NCI-H2029 treated with DMSO at 0.1 percent for 48 hours (cell line): Measurements from ENCODE around the gene DDX1.

Experiments used
- DNase-seq: peaks from one replicate; lab custom pipeline; 2025; lab: John Stamatoyannopoulos, UW

DDX1 gene

DNA sequence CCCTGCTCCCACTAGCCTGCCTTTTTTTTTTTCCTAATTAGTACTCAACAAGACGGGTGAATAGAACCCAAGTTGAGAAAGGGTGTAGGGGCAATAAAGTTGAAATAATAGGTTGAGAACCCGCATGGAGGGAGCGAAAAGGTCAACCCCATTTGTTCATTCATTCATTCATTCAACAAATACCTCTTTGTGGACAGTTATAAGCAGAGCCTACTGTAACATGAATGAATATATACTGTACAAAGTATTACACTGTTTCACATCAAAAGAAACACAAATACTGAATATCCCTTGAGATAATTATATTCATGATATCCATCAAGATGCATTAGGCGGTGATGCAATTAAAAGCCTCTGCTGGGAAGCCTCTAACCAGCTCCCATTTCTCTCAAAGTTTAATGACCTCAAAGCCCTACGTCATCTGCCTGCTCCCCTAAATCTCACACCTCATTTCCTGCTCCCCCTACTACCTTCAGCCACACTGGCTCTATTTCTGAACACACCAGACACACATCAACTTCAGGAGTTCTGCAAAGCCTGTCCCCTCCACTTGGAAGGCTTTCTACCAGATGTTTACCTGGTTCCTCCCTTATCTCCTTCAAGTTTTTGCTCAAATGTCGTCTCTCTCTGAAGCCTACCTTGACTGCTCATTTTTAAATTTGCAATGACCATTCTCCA, 29.2 kb upstream of the DDX1 start:
- no peak for DNase-seq

DNA sequence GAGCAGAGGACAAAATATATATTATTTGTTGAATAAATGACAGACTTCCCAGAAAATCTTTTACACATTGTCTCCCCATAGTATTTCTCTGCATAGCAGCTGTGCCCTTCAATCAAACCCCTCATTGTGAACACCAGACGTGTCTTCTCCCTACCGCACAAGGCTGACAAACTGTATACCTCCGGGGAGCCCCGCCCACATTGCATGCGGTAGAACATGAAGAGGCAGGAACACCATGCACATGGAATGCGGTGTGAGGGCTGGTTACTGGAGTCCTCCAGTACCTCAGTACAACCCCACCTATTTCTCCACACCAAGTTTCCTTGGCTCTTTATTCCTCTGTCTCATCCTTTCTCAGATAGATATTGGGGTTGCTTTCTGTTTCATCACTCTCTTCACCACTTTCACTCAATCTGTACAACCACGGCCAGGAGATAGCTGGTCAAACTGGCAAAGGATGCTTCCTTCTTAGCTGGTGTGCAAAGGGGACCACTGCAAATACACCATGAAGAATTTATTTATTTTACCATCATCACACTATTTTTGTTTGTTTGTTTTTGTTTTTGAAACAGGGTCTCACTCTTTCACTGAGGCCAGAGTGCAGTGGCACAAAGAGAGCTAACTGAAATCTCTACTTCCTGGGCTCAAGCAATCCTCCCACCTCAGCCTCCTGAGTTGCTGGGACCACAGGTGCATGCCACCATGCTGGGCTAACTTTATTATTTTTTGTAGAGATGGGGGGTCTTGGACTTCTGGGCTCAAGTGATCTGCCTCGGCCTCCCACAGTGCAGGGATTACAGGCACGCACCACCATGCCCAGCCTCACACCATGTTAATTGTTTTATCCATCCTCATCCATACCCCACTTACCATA, 28.2 kb upstream of the DDX1 start:
- no peak for DNase-seq

DNA sequence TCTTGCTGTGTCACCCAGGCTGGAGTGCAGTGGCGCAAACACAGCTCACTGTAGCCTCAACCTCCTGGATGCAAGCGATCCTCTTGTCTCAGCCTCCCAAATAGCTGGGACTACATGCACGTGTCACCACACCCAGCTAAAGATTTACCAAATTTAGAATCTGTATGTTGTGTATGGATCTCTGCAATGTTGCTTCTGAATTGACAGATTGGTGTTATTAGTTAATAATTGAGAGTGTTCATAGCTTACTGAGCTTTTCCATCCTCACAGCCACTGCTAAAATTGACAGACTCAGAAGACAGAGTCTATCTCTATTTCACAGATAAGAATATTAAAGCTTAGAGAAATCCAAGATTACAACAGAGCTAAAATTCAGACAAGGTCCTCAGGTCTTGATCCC, 26.3 kb upstream of the DDX1 start:
- DNase-seq: no peak

DNA sequence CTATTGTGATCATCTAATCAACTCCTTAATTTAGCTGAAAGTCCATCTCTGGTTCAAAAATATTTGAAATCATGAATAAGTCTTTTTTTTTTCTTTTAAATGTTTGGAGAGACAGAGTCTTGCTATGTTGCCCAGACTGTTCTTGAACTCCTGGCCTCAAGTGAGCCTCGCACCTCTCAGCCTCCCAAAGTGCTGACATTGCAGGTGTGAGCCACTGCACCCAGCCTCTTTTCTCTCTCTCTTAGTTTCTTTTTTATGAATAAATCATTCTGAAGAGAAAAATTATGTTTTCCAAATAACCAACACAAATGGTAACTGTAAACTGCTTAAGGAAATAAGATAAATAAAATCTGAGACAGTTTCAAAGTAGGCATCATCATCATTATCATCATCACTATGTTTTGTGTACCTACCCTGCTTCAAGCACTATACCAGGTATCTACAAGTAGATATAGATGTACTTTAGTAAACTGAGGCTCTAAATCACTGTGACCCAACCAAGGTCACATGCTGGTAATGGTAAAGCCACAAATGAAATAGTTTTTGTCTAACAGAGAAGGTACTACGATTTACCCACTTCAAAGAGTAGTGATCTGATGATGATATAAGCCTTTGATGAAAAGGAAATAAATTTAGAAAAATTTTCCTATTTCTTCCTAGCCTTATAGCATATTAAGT, 25.5 kb upstream of the DDX1 start:
- DNase-seq: no peak

DNA sequence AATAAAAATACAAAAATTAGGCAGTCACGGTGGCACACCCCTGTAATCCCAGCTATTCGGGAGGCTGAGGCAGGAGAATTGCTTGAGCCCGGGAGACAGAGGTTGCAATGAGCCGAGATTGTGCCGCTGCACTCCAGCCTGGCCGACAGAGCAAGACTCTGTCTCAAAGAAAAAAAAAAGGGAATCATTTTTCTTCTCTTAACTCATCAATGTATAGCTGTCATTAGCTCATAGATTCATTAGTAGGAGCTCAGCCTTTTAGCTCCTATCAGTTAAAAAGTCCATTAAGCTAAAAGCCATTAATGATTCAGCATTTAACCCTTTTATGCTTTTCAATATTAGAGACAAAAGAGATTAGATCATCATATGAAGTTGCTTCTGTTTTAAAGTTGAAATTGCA, 24.8 kb upstream of the DDX1 start:
- no peak for DNase-seq

DNA sequence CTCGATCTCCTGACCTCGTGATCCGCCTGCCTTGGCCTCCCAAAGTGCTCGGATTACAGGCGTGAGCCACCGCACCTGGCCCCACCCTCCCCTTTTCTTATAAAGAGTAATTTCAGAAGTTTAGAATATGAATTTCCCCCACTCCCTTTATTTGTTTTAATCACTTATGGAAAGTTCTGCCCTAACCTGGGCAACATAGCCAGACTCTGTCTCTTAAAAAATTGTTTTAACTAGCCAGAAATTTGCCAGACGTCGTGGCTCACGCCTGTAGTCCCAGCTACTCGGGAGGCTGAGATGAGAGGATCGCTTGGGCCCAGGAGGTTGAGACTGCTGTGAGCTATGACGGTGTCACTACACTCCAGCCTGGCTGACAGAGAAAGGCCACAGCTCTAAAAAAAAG, 22.8 kb upstream of the DDX1 start:
- DNase-seq: no peak

DNA sequence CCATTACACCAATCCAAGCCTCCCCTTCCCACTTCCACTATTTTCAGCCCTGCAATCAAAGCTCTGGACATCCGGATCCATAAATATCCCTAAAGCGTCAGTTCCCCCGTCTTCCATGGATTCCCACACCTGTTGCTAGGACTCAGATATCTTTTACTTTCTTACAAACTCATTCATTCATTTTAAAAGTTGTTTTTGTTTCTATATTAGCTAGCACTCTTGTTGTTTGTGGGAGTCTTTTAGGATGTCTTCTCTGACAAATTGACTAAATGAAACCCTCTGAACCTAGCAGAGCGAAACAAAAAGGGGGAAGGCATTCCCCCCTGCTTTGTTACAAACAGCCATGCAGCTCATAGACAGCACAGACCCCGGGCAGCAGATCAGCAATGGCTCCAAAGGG, 21.6 kb upstream of the DDX1 start:
- no peak for DNase-seq

DNA sequence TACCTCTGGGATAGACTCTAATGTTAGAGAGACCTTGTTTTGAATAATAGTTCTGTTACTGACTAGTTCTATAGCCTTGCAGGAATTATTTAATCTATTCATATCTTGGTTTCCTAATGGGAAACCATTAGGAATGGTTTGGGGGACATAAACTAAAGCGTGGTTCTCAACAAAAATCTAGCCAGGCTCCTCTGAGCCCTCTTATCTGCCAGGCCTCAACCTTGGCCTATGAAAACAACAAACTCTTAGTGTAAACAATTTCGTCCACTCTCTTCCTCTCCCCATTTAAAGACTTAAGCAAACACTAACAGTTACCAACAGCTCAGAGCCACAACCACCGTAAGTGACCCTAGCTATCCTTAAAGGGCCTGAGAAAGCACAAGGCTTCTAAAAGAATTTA, 19.9 kb upstream of the DDX1 start:
- DNase-seq: no peak

DNA sequence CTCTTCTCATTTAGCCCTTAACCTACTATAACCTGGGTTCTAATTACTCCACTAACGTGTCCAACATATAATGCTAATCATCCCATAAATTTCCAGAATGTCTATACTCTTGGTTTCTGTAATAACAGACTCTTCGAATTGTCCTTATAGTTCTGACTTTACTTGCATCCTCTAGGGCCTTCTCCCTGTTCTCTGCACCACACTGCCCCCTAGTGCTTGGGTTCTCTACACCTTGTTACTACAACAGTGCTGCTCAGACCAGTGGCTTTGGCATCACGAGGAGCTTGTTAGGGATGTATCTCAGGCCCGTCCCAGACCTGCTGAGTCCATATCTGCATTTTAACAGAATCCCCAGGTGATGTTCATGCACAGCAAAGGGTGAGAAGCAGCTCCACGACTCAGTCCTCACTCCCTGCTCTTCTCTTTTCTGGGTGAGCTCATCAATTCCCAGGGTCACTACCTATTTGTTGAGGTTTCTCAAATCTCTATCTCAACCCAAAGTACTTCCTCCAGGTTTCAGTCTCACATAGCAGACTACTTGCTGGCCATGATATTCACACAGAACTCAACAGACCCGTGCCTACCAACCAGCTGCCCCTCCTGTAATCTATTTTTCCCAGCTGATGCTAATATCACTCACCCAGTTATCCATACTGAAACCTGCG, 14.5 kb upstream of the DDX1 start:
- peak; percentile 79 for DNase-seq

DNA sequence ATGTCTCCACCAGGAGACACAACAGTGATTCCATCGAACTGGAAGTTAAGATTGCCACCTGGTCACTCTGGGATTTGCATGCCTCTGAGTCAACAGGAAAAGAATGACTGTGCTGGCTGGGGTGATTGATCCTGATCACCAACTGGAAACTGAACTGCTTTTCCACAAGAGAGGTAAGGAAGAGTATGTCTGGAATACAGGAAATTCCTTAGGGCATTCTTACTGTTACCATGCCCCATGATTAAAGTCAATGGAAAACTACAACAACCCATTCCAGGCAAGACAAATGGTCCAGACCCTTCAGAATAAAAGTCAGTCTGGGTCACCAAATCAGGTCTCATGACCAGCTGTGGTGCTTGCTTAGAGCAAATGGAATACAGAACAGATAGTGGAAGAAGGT, 12.0 kb upstream of the DDX1 start:
- DNase-seq: no peak

DNA sequence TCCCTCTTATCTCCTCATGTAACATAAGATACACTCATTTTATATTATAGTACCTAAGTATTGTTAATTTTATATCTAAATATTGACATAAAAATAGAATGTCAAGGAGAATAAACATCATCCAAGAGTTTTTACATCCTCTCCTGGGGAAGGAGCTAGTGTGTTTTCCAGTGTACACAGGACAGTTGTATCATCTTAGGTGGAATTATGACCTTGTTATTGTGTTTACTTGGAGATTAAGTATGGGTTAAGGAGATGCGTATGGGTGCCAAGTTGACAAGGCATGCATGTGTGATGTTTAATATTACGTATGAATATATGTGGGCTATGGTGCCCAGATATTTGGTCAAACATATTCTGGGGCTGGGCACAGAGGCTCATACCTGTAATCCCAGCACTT, 11.2 kb upstream of the DDX1 start:
- peak; percentile 18 for DNase-seq

DNA sequence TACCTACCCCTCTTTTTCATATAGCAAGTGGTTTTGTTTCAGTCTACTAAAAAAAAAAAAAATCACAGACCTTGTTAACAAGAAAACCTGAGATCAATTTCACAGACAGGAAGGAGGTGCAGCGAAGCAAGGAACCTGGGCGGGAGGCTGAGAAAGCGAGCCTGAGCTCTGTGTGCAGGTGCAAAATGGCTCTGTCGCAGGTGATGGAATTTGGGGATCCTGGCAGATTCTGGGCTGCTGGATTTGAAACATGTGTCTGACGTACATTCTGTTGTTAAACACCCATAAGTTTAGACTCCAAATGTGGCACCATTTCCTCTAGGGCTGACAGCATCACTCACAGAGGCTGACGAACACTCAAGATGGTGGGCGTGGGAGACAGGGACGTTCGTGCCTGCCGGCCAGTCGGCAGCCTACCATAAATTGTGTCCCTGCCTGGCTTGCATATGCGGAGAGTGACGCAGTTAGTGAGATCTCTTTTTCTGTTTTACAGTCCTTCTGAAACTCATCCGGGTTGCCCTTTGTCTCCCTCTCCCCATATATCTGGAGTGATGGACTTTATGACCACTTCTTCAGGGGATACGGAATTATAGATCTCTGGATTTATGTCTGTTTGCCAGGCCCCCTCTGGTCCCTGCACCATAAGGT, 8.8 kb upstream of the DDX1 start:
- DNase-seq: no peak

DNA sequence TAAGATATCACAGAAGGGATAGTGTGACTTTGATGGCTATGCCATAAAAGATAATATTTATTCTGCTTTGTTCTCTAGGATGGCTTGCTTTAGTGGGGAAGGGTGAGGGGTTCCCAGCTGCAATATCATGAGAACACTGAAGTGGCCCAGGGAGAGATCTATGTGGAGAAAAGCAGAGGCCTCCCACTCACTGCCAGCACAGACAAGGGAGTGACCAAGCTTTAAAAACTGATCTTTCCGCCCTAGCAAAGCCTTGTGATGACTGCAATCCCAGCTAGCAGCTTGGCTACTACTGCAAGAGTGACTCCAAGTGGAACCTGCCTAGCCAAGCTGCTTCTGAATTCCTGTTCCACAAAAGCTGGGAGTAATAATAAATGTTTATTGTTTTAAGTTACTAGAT, 7.8 kb upstream of the DDX1 start:
- DNase-seq: no peak

DNA sequence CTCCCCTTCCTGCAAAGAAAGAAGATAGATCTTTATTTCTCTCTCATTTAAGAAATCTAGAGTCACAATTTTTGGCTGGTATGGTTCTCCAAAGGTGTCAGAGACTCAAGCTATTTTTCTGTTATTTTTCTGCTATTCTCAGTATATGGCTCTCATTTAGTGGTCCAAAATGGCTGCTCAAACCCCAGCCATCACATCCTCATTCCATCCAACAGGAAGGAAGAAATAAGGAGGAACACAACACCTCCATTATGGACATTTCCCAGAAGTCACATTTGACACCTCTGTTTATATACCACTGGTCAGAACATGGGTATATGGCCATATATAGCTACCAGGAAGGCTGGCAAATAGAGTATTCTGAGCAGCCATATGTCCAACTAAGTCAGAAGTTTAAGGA, 7.4 kb upstream of the DDX1 start:
- DNase-seq: no peak

DNA sequence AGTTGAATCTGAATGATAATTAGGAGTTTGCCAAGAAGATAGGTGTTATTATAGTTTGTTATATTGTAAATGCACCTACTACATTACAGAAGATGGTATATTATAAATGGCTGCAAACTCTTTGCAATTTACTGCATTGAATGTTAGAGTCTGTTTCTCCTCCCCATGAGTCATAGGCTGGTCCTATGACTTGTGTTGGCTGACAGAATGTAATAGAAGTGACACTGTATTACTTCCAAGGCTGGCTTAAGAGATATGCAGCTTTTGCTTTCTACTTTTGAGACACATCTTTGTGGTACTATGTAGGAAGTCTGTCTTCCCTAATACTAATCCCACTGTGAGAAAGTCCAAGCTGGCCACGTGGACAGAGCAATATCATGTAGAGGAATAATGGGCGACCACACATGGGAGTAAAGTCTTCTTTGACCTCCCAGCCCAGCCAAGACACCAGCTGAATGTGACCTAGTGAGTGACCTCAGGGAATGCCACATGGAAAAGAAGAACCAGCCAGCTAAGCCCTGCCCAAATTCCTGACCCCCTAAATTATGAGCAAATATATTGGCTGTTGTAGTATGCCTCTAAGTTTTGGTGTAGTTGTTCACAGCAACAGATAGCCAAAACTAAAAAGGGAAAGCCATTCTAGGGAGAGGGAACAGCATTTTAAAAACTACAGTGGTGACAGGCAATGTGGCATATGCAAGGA, 6.8 kb upstream of the DDX1 start:
- no peak for DNase-seq

DNA sequence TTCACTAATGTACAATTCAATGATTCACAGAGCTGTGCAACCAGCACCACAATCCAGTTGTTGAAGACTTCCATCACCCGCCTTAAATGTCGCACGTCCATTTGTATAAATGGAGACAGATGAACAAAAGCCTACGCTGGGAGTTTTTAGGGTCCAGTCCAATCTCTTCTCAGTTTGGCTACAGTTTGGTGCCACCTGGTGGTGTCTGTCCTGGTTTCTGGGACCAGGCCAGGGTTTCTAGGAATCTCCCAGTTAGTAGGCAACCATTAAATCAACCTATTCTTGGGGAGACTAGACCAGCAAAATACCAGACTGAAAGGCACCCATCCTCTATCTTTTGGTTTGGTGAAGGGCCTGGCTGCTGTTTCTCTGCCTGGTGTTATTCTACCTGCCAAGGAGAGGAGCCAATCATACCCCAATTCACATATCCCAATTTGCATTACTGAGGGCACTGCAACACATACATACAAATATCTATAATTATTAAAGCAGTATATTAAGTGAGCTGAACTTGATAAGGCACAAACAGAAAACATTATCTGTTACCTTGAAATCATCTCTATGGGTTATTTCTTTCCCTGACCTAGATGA, 3.2 kb upstream of the DDX1 start:
- peak; percentile 7 for DNase-seq

DNA sequence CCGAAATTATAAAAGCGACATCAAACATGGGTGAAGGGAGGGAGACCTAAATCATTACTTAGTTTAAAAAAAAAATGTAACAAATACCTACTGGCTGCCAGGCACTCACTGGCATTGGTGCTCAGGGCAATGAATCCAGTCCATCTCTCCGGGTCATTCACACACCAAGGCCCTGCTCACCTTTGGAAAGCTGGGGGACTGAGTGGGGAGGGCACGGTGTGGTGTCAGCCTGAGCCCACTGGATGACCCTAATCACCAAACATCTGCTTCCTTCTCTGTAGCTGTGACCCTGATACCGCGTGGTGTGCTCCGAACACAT, 336 bp upstream of the DDX1 start:
- DNase-seq: no peak

DNA sequence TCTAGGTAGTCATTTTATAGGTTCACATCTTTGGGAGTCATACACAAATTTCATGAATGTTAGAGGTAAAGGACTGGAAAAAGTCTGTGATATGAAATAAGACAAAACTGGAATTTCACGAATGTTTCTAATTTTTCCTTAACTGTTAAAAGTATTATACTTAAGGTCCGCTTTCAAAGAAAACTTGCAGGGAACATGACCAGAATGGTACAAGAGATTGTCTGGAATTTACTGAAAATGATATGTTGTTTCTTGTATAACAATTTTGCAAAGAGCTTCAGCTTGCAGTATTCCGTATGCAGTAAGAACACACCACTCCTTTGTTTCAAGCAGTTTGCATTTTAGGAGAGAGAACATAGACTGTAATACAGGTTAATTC, 1.6 kb downstream of the DDX1 start:
- DNase-seq: no peak

DNA sequence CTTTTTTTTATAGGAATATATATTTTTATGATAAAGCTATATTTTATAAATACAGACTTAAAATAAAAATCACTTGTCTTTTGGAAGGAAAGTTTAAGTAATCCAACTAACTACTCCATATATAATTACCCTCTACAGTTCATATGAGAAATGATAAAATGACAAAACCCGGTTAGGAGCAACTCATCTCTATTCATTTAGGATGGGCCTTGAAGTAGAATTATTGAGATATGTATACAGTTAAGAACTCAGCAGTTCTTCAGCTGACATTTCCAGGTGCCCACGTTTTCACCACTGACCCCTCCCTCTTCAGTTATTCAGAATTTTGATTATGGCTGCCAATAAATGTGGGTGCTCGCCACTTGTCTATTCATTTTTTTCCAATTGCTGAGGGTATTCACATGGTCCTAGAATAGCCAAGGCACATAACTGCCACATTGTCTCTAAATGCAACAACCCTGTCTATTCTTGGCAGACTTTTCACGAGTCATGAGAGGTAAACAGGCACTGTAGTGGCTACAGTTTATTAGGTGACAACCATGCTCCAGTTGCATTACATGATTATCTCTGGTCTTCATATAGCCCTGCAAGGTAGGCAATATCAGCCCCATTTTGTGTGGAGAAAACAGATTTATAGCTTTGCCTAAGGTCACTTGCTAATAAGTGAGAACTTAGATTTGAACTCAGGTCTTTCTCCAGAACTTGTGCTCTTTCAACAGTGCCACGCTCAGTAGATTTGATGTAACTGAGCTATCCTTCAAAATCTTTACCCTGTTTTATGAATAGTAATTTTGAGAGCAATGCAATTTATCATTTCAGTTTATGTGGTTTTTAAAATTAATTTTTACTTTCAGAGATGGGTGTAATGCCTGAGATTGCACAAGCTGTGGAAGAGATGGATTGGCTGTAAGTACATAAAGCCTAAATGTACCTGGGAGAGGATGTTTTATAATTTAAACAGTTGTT, 2.9 kb downstream of the DDX1 start:
- DNase-seq: no peak

DNA sequence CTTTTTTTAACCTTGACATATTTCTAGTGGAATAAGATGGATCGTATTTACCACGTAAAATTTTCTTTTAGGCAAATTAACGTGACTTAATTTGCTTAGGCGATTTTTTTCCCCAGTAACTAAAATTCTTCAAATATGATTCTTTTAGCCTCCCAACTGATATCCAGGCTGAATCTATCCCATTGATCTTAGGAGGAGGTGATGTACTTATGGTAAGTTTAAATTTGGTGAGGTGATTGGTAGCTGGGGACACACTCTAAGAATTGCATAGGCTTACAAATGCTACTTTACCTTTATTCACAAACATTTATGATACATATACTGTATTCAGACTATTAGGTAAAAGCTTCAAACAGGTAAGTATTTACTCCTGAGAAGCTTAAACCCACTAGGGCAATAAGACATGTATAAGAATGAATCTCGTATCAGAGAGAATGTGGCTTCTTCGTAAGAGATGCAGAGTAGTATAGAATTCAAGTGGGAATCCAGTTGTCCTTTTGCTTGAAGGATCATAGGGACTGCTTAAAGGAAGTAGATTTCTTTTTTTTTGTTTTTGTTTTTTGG, 3.8 kb downstream of the DDX1 start:
- no peak for DNase-seq
